ENCODE measurements around the gene HOXB6.

The HOXB6 gene

GRCh38 chr17:48554412-48555257 lies 50.2 kb downstream of the HOXB6 start:
- H3K4me3 ChIP-seq (ENCODE audit: low read depth in 1 of 2, low read length in 2 of 2), result no peak overlapping the region
- TF ChIP-seq EZH2 (IDR thresholded peaks at IDR 0.05; ENCODE audit: borderline replicate concordance, low read depth, low read length, severe bottlenecking), result no peak
- no peak for TF ChIP-seq CTCF (IDR thresholded peaks at IDR 0.05; ENCODE audit: borderline replicate concordance, extremely low read depth, low read length, poor library complexity, severe bottlenecking)
- no peak overlapping the region for H3K9ac ChIP-seq (ENCODE audit: low read depth, low read length)
- no peak overlapping the region for H3K4me2 ChIP-seq (ENCODE audit: insufficient read depth, low read length)
- no peaks in the 10 kb centered on the region for H3K4me1 ChIP-seq (ENCODE audit: insufficient read depth, low read length)
- no peak overlapping the region for H2AFZ ChIP-seq (ENCODE audit: low read depth, low read length)
- H3K9me3 ChIP-seq (ENCODE audit: insufficient read depth, low read length, severe bottlenecking), result no peaks in the 10 kb centered on the region
- no peaks in the 10 kb centered on the region for H4K20me1 ChIP-seq (ENCODE audit: insufficient read depth, low read length)
- DNase-seq (no peak), ATAC-seq (ENCODE audit: insufficient read depth, low read depth) (no peak)
- no peaks in the 10 kb centered on the region for H3K36me3 ChIP-seq (ENCODE audit: insufficient read depth, low read length)
- no peak overlapping the region for H3K27ac ChIP-seq (ENCODE audit: low read length)
- H3K27me3 ChIP-seq (ENCODE audit: insufficient read depth, low read length, poor library complexity), result peaks cover 35% of the 10 kb centered on the region
- no peaks in the 10 kb centered on the region for H3K79me2 ChIP-seq (ENCODE audit: insufficient read depth, low read length)

DNA sequence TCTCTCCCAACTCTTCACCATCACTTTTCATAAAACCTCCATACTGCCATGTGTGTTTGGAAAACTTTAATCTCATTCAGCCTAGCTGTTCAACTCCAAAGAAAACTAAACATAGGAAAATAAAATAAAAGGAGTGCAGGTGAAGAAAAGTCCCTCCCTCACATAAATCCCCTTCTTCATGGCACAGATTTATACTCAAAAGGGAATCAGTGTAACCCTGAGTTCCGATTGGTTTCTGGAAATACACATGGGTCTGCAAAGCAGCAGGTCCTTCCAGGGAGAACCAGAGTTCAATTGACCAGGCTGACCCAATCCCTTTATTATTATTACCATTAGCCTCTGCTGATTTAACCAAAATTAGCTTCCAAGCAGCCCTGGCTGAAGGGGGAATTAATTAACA lies 51.0 kb downstream of the HOXB6 start:
- Histone ChIP-seq H3K4me3 (ENCODE audit: low read depth in 1 of 2, low read length in 2 of 2) (no peak overlapping the region), H3K4me2 (ENCODE audit: insufficient read depth, low read length) (no peak overlapping the region)

GRCh38 chr17:48553190-48553547 lies 51.6 kb downstream of the HOXB6 start:
- ATAC-seq (ENCODE audit: insufficient read depth, low read depth) (no peak), DNase-seq (no peak)
- no peak overlapping the region for H2AFZ ChIP-seq (ENCODE audit: low read depth, low read length)
- no peak for TF ChIP-seq CTCF (IDR thresholded peaks at IDR 0.05; ENCODE audit: borderline replicate concordance, extremely low read depth, low read length, poor library complexity, severe bottlenecking)
- no peak for TF ChIP-seq EZH2 (IDR thresholded peaks at IDR 0.05; ENCODE audit: borderline replicate concordance, low read depth, low read length, severe bottlenecking)
- no peaks in the 10 kb centered on the region for H3K36me3 ChIP-seq (ENCODE audit: insufficient read depth, low read length)
- no peaks in the 10 kb centered on the region for H3K79me2 ChIP-seq (ENCODE audit: insufficient read depth, low read length)
- no peak overlapping the region for H3K4me2 ChIP-seq (ENCODE audit: insufficient read depth, low read length)
- no peaks in the 10 kb centered on the region for H3K9me3 ChIP-seq (ENCODE audit: insufficient read depth, low read length, severe bottlenecking)
- no peak overlapping the region for H3K4me3 ChIP-seq (ENCODE audit: low read depth in 1 of 2, low read length in 2 of 2)
- H4K20me1 ChIP-seq (ENCODE audit: insufficient read depth, low read length), result no peaks in the 10 kb centered on the region
- peaks cover 27% of the 10 kb centered on the region for H3K27me3 ChIP-seq (ENCODE audit: insufficient read depth, low read length, poor library complexity)
- H3K9ac ChIP-seq (ENCODE audit: low read depth, low read length), result no peak overlapping the region
- H3K4me1 ChIP-seq (ENCODE audit: insufficient read depth, low read length), result no peaks in the 10 kb centered on the region
- no peak overlapping the region for H3K27ac ChIP-seq (ENCODE audit: low read length)

More for the DNA sequence above, 51.0 kb downstream of the HOXB6 start:
- H3K36me3 ChIP-seq (ENCODE audit: insufficient read depth, low read length), result no peaks in the 10 kb centered on the region
- peaks cover 28% of the 10 kb centered on the region for H3K27me3 ChIP-seq (ENCODE audit: insufficient read depth, low read length, poor library complexity)
- ATAC-seq (ENCODE audit: insufficient read depth, low read depth) (no peak), DNase-seq (no peak)
- no peaks in the 10 kb centered on the region for H4K20me1 ChIP-seq (ENCODE audit: insufficient read depth, low read length)
- no peak overlapping the region for H3K27ac ChIP-seq (ENCODE audit: low read length)
- no peak overlapping the region for H3K9ac ChIP-seq (ENCODE audit: low read depth, low read length)
- H3K4me1 ChIP-seq (ENCODE audit: insufficient read depth, low read length), result no peaks in the 10 kb centered on the region
- H3K9me3 ChIP-seq (ENCODE audit: insufficient read depth, low read length, severe bottlenecking), result no peaks in the 10 kb centered on the region
- TF ChIP-seq EZH2 (IDR thresholded peaks at IDR 0.05; ENCODE audit: borderline replicate concordance, low read depth, low read length, severe bottlenecking) (no peak), CTCF (IDR thresholded peaks at IDR 0.05; ENCODE audit: borderline replicate concordance, extremely low read depth, low read length, poor library complexity, severe bottlenecking) (no peak)
- H2AFZ ChIP-seq (ENCODE audit: low read depth, low read length), result no peak overlapping the region
- no peaks in the 10 kb centered on the region for H3K79me2 ChIP-seq (ENCODE audit: insufficient read depth, low read length)

Measured in DND-41 (cell line).